ENCODE measurements around the gene TACC2. TPM values are rescaled to one million over a fixed set of nuclear protein-coding genes. Genes with fewer than 3 reads are reported as not detected.
A peak's percentile ranks its signal among the peaks of the same experiment; 100 is the strongest.

The TACC2 gene
- total RNA-seq, 6 experiments from 2014 or later, result 16.2 to 21.1 (median 18.8) TPM

DNA sequence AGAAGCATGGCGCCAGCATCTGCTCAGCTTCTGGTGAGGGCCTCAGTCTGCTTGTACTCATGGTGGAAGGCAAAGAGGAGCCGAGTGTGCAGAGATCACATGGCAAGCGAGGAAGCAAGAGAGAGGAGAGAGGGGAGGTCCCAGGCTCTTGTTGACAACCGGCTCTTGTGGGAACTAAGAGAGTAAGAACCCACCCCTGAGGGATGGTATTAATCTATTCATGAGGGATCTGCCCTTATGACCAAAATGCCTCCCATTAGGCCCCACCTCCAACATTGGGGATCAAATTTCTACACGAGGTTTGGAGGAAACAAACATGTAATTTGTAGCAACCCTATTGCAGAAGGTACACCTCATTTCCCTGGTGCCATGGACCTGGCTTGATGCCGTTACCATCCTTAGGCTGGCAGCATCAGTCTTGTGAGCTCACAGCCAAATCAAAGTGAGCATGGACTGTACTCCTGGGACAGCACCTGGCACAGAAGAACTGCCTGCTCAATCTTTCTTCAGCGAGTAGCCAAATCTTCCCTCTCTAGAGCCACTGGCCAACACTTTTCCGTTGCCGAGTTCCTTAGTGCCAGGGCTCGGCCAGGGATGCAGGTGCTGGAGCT, 288.7 kb downstream of the TACC2 start:
- no peaks in the 10 kb centered on the region for H3K4me1 ChIP-seq
- WGBS (ENCODE audit: insufficient coverage, low coverage, low lambda C conversion rate, missing lambda C conversion rate), result 72% methylated on average over 6 of the region's 10 CpGs
- DNase-seq, result no peak
- H3K27me3 ChIP-seq, result no peaks in the 10 kb centered on the region
- intact Hi-C loops (cut with DNase I), result loop anchor here in 1 of 2 donors (10.0 kb wide), 1 partner anchor 143 kb away; no protein-coding TSS in a partner anchor
- no peak overlapping the region for H3K4me3 ChIP-seq
- no peak for ATAC-seq
- H3K9me3 ChIP-seq, result no peaks in the 10 kb centered on the region
- TF ChIP-seq POLR2A (IDR thresholded peaks at IDR 0.05), result no peak
- TF ChIP-seq, protein P1, sequence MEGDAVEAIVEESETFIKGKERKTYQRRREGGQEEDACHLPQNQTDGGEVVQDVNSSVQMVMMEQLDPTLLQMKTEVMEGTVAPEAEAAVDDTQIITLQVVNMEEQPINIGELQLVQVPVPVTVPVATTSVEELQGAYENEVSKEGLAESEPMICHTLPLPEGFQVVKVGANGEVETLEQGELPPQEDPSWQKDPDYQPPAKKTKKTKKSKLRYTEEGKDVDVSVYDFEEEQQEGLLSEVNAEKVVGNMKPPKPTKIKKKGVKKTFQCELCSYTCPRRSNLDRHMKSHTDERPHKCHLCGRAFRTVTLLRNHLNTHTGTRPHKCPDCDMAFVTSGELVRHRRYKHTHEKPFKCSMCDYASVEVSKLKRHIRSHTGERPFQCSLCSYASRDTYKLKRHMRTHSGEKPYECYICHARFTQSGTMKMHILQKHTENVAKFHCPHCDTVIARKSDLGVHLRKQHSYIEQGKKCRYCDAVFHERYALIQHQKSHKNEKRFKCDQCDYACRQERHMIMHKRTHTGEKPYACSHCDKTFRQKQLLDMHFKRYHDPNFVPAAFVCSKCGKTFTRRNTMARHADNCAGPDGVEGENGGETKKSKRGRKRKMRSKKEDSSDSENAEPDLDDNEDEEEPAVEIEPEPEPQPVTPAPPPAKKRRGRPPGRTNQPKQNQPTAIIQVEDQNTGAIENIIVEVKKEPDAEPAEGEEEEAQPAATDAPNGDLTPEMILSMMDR (IDR thresholded peaks at IDR 0.05), result no peak
- no peaks in the 10 kb centered on the region for H3K36me3 ChIP-seq
- H3K27ac ChIP-seq, result no peak overlapping the region

DNA sequence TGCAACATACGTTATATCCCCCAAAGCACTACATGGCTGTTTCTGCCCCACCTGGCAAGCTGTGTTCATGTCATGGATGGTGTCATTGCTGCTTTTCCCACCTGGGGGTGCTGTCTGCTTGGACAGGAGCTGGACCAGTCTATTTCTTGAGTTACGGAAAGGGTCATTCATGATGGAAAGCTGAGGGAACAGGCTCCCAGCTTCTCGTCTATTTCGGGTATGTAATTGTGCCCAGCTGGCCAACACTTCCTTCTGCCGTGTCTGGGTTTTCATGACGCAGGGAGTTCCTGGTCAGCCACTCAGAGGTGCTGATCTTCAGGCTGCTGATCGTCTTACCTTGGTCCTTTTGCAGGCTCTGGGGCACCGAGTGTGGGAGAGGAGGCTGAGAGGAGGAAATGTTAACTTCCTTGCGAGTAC, 290.8 kb downstream of the TACC2 start:
- DNase-seq (peak in 1 of 3 donors; percentile 40), ATAC-seq (peak; percentile 62 to 83 (median 73))
- TF ChIP-seq, protein P1 (IDR thresholded peaks at IDR 0.05), result peak; percentile 41 to 62 (median 53)
- no peak for TF ChIP-seq POLR2A (IDR thresholded peaks at IDR 0.05)
- no peaks in the 10 kb centered on the region for H3K36me3 ChIP-seq
- no peaks in the 10 kb centered on the region for H3K9me3 ChIP-seq
- no peaks in the 10 kb centered on the region for H3K27me3 ChIP-seq
- 22% methylated on average over 8 of the region's 9 CpGs for WGBS (ENCODE audit: insufficient coverage, low coverage, low lambda C conversion rate, missing lambda C conversion rate)
- intact Hi-C loops (cut with DNase I), result loop anchor here in 1 of 2 donors (10.0 kb wide), 1 partner anchor 145 kb away; no protein-coding TSS in a partner anchor
- no peak overlapping the region for H3K27ac ChIP-seq
- H3K4me3 ChIP-seq, result no peak overlapping the region
- no peaks in the 10 kb centered on the region for H3K4me1 ChIP-seq

DNA sequence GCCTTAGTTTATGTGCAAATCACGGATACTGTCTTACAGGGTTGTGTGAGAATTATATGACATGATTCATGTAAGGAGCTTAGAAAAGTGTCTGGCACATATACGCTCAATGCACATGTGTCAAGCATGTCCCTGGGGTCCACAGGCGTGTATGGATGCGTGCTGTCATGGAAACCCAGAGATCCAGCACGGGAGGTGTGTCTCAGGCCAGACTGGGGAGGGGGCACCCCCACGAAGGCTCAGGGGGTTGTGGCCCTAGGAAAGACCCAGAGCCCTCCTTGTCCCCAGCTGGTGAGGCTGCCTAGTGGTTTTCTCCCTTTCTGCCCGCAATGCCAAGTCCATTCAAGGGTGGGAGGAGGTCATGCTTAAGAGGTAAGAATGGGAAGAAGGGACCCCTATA, 291.2 kb downstream of the TACC2 start:
- Histone ChIP-seq H3K4me1 (no peaks in the 10 kb centered on the region), H3K4me3 (no peak overlapping the region), H3K9me3 (no peaks in the 10 kb centered on the region), H3K27me3 (no peaks in the 10 kb centered on the region), H3K36me3 (no peaks in the 10 kb centered on the region), H3K27ac (no peak overlapping the region)
- WGBS (ENCODE audit: insufficient coverage, low coverage, low lambda C conversion rate, missing lambda C conversion rate), result 58% methylated on average over 3 of the region's 7 CpGs
- intact Hi-C loops (cut with DNase I), result no loop called here
- DNase-seq, result no peak
- TF ChIP-seq, protein P1 (IDR thresholded peaks at IDR 0.05), result no peak
- TF ChIP-seq POLR2A (IDR thresholded peaks at IDR 0.05), result no peak
- ATAC-seq, result no peak

DNA sequence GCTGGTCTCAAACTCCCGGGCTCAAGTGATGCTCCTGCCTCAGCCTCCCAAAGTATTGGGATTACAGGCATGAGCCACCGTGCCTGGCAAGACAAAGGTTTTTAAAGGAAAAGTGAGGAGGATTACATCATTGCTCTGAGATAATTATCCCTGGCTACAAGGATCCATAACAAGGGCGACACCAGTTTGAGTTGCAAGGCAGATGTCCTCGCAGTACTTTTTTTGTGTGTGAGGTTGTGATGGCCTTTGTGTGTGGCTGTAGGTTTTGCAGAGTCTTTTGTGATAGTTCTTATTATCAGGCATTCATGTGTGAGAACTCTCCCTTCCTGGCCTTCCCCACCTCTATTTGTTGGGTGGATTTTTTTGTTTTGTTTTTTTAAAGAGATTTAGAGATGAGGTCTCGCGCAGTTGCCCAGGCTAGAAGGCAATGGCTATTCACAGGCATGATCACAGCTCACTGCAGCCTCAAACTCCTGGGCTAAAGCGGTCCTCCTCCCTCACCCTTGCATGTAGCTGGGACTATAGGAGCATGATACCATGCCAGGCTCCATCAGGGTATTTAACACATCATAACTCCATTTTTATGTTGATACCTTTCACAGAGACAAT, 292.2 kb downstream of the TACC2 start:
- 79% methylated on average over 7 of the region's 7 CpGs for WGBS (ENCODE audit: insufficient coverage, low coverage, low lambda C conversion rate, missing lambda C conversion rate)
- Histone ChIP-seq H3K9me3 (no peaks in the 10 kb centered on the region), H3K4me3 (no peak overlapping the region), H3K27ac (no peak overlapping the region), H3K4me1 (no peaks in the 10 kb centered on the region), H3K36me3 (no peaks in the 10 kb centered on the region), H3K27me3 (no peaks in the 10 kb centered on the region)
- ATAC-seq, result no peak
- no peak for TF ChIP-seq POLR2A (IDR thresholded peaks at IDR 0.05)
- TF ChIP-seq, protein P1 (IDR thresholded peaks at IDR 0.05), result no peak
- intact Hi-C loops (cut with DNase I), result no loop called here
- no peak for DNase-seq
